H9 (cell line): ENCODE results near the gene KRT5. TPM values are rescaled to one million over a fixed set of nuclear protein-coding genes. Genes with fewer than 3 reads are reported as not detected.

Experiments
- DNase-seq: peaks from one replicate; pipeline ENCODE4 v3.0.0-alpha.2; 2017
- H2AFZ ChIP-seq: one replicate; pipeline ENCODE4 v1.6.1; 2013; ENCODE audit warnings: mild to moderate bottlenecking, low read length, control low read depth, moderate library complexity
- H2AK5ac ChIP-seq: 2 replicates; pipeline ENCODE4 v1.6.1; 2013; ENCODE audit warnings: low read length, control low read depth, mixed read lengths; ENCODE audit not compliant: insufficient read length
- H2BK120ac ChIP-seq: one replicate; pipeline ENCODE4 v1.6.1; 2013; ENCODE audit warnings: low read depth, mild to moderate bottlenecking, low read length, control low read depth, inconsistent platforms; ENCODE audit not compliant: poor library complexity, severe bottlenecking
- H2BK12ac ChIP-seq: 2 replicates; pipeline ENCODE4 v1.6.1; 2013; ENCODE audit warnings: low read length, control low read depth, mixed read lengths, low read depth; ENCODE audit not compliant: insufficient read length
- H2BK15ac ChIP-seq: 2 replicates; pipeline ENCODE4 v1.6.1; 2013; ENCODE audit warnings: low read depth, low read length, control low read depth
- H2BK20ac ChIP-seq: one replicate; pipeline ENCODE4 v1.6.1; 2013; ENCODE audit warnings: low read depth, mild to moderate bottlenecking, low read length, control low read depth, inconsistent platforms; ENCODE audit not compliant: poor library complexity, severe bottlenecking
- H2BK5ac ChIP-seq: 2 replicates; pipeline ENCODE4 v1.6.1; 2013; ENCODE audit warnings: low read length, control low read depth, mixed read lengths; ENCODE audit not compliant: insufficient read length
- H3K14ac ChIP-seq: 2 replicates; pipeline ENCODE4 v1.6.1; 2013; ENCODE audit warnings: low read length, control low read depth; ENCODE audit not compliant: insufficient read depth
- H3K18ac ChIP-seq: 2 replicates; pipeline ENCODE4 v1.6.1; 2013; ENCODE audit warnings: low read depth, mild to moderate bottlenecking, mixed read lengths, low read length, control low read depth; ENCODE audit not compliant: insufficient read length
- H3K23ac ChIP-seq: 2 replicates; pipeline ENCODE4 v1.6.1; 2013; ENCODE audit warnings: low read length, control low read depth, mixed read lengths, low read depth; ENCODE audit not compliant: insufficient read length
- H3K23me2 ChIP-seq: 2 replicates; pipeline ENCODE4 v1.6.1; 2013; ENCODE audit warnings: low read depth, mild to moderate bottlenecking, mixed read lengths, low read length, control low read depth; ENCODE audit not compliant: insufficient read length, poor library complexity, severe bottlenecking
- H3K27ac ChIP-seq: 2 replicates; pipeline ENCODE4 v1.5.1; 2013; ENCODE audit warnings: low read length, control low read depth, mixed read lengths, low read depth; ENCODE audit not compliant: insufficient read length
- H3K27me3 ChIP-seq: 2 replicates; pipeline ENCODE4 v1.6.1; 2013; ENCODE audit warnings: low read length, control low read depth, inconsistent platforms; ENCODE audit not compliant: insufficient read depth
- H3K4ac ChIP-seq: 2 replicates; pipeline ENCODE4 v1.6.1; 2013; ENCODE audit warnings: low read depth, mild to moderate bottlenecking, control low read depth, inconsistent platforms, low read length, moderate library complexity
- H3K4me1 ChIP-seq: 2 replicates; pipeline ENCODE4 v1.6.1; 2013; ENCODE audit warnings: low read length, control low read depth, inconsistent platforms; ENCODE audit not compliant: insufficient read depth
- H3K4me2 ChIP-seq: 2 replicates; pipeline ENCODE4 v1.6.1; 2013; ENCODE audit warnings: low read length, control low read depth, mixed read lengths; ENCODE audit not compliant: insufficient read length, insufficient read depth
- H3K56ac ChIP-seq: 2 replicates; pipeline ENCODE4 v1.6.1; 2013; ENCODE audit warnings: low read depth, mild to moderate bottlenecking, mixed read lengths, low read length, control low read depth; ENCODE audit not compliant: insufficient read length
- H3K79me1 ChIP-seq: 2 replicates; pipeline ENCODE4 v1.6.1; 2013; ENCODE audit warnings: low read depth, mild to moderate bottlenecking, moderate library complexity, low read length, control low read depth, inconsistent platforms; ENCODE audit not compliant: insufficient read depth, poor library complexity, severe bottlenecking
- H3K79me2 ChIP-seq: 2 replicates; pipeline ENCODE4 v1.6.1; 2013; ENCODE audit warnings: low read length, control low read depth, inconsistent platforms; ENCODE audit not compliant: insufficient read depth
- H3K9ac ChIP-seq: 2 replicates; pipeline ENCODE4 v1.6.1; 2013; ENCODE audit warnings: low read length, control low read depth, mixed read lengths; ENCODE audit not compliant: insufficient read length; ENCODE audit errors: extremely low read depth
- H3K9me3 ChIP-seq: one replicate; pipeline ENCODE4 v1.6.1; 2013; ENCODE audit warnings: low read depth, low read length, inconsistent platforms; ENCODE audit not compliant: control insufficient read depth
- H3T11ph ChIP-seq: one replicate; pipeline ENCODE4 v1.6.1; 2013; ENCODE audit warnings: mild to moderate bottlenecking, low read length, control low read depth, inconsistent platforms
- H4K20me1 ChIP-seq: one replicate; pipeline ENCODE4 v1.6.1; 2013; ENCODE audit not compliant: control insufficient read depth, insufficient read length, insufficient read depth
- H4K5ac ChIP-seq: 2 replicates; pipeline ENCODE4 v1.6.1; 2013; ENCODE audit warnings: low read depth, mild to moderate bottlenecking, mixed read lengths, low read length, control low read depth; ENCODE audit not compliant: insufficient read length
- H4K8ac ChIP-seq: replicated peaks from 2 replicates; pipeline ENCODE4 v1.6.1; 2013; ENCODE audit warnings: low read length, control low read depth, mixed read lengths, low read depth; ENCODE audit not compliant: insufficient read length
- H4K91ac ChIP-seq: 2 replicates; pipeline ENCODE4 v1.6.1; 2013; ENCODE audit warnings: low read depth, mild to moderate bottlenecking, moderate library complexity, mixed read lengths, low read length, control low read depth; ENCODE audit not compliant: insufficient read length
- H3K27ac Mint-ChIP-seq, 3 experiments: 2 replicates in 2 of 3; 3 replicates in 1 of 3; pipeline ENCODE4 v1.8.0; 2020 to 2021; ENCODE audit warnings: mixed read lengths in 3 of 3, mild to moderate bottlenecking in 1 of 3, moderate library complexity in 1 of 3
- H3K27me3 Mint-ChIP-seq: 2 replicates; pipeline ENCODE4 v1.8.0; 2021; ENCODE audit warnings: low read depth, mild to moderate bottlenecking, moderate library complexity, mixed read lengths
- H3K36me3 Mint-ChIP-seq, 3 experiments: 2 replicates in 2 of 3; 3 replicates in 1 of 3; pipeline ENCODE4 v1.8.0; 2020 to 2021; ENCODE audit warnings: low read depth in 3 of 3, mixed read lengths in 3 of 3; ENCODE audit not compliant: insufficient read depth in 1 of 3
- H3K4me1 Mint-ChIP-seq, 2 experiments: 2 replicates each; pipeline ENCODE4 v1.8.0; 2020; ENCODE audit warnings: mixed read lengths in 2 of 2
- H3K4me3 Mint-ChIP-seq, 2 experiments: 2 replicates in 1 of 2; 3 replicates in 1 of 2; pipeline ENCODE4 v1.8.0; 2020 to 2021; ENCODE audit warnings: mild to moderate bottlenecking in 2 of 2, mixed read lengths in 2 of 2, moderate library complexity in 1 of 2
- H3K9me3 Mint-ChIP-seq, 2 experiments: 2 replicates in 1 of 2; 3 replicates in 1 of 2; pipeline ENCODE4 v1.8.0; 2020; ENCODE audit warnings: mild to moderate bottlenecking in 2 of 2, mixed read lengths in 2 of 2, moderate library complexity in 1 of 2
- CTCF ChIP-seq: fragments of 200-600 bp; sonication (generic); conservative IDR thresholded peaks from 3 replicates; pipeline ENCODE4 v1.8.0; 2021; ENCODE audit warnings: antibody characterized with exemption, mild to moderate bottlenecking
- WGBS: extraction: QIAGEN DNeasy Blood & Tissue Kit; methylation state at CpG from one replicate; pipeline ENCODE4 v1.1.7; 2013; ENCODE audit warnings: missing lambda C conversion rate, low lambda C conversion rate, mixed read lengths; ENCODE audit not compliant: insufficient read length; ENCODE audit errors: extremely low coverage; 5-methylcytosine and 5-hydroxymethylcytosine counted together
- total RNA-seq: library from RNA; stranded (reverse); gene quantifications from 2 replicates; pipeline ENCODE4 v1.2.1, GENCODE V29; 2021

Gene KRT5
- total RNA-seq, 1 experiment from 2014 or later: not detected

DNA sequence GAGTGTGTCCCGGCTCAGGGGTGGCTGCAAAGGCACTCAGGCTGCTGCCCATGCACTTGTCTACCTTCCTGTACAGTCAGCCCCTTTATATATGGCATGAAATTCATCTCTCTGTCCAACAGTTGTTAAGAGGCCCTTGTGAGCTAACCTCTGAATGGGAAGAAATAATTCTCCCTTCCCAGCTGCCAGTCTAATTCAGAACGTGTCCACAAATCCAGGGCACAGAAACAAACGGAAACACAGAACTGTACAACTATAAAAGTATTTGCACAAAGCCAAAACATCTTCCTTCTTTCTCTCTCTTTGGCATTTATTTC lies 849 bp downstream of the KRT5 start:
- no peak overlapping the region for H4K91ac ChIP-seq
- H3K27me3 ChIP-seq: no peaks in the 10 kb centered on the region
- Mint-ChIP-seq H3K9me3 (no peaks in the 10 kb centered on the region; a peak in 1 of 5 replicates), H3K4me3 (no peak overlapping the region), H3K4me1 (peaks cover 15 to 20% of the 10 kb centered on the region in 2 experiments), H3K27ac (no peak overlapping the region), H3K27me3 (peaks cover 6% of the 10 kb centered on the region), H3K36me3 (no peaks in the 10 kb centered on the region)
- H3K27ac ChIP-seq: no peak overlapping the region
- H4K20me1 ChIP-seq: no peaks in the 10 kb centered on the region
- no peak overlapping the region for H2AFZ ChIP-seq
- H3K56ac ChIP-seq: no peak overlapping the region
- no peak overlapping the region for H3T11ph ChIP-seq
- H3K4me1 ChIP-seq: no peaks in the 10 kb centered on the region
- no peak overlapping the region for H3K4ac ChIP-seq
- no peak overlapping the region for H2BK120ac ChIP-seq
- no peak overlapping the region for H2BK5ac ChIP-seq
- no peaks in the 10 kb centered on the region for H3K79me1 ChIP-seq
- no peaks in the 10 kb centered on the region for H3K23me2 ChIP-seq
- no peak overlapping the region for H3K14ac ChIP-seq
- H3K23ac ChIP-seq: no peak overlapping the region
- H2BK12ac ChIP-seq: no peak overlapping the region
- DNase-seq: no peak
- H2BK20ac ChIP-seq: no peak overlapping the region
- no peak overlapping the region for H2BK15ac ChIP-seq
- H3K9ac ChIP-seq: no peak overlapping the region
- H2AK5ac ChIP-seq: no peak overlapping the region
- H3K18ac ChIP-seq: no peak overlapping the region
- no peaks in the 10 kb centered on the region for H3K79me2 ChIP-seq
- H4K5ac ChIP-seq: no peak overlapping the region
- H4K8ac ChIP-seq: no peak overlapping the region
- no peak overlapping the region for H3K4me2 ChIP-seq
- H3K9me3 ChIP-seq: no peaks in the 10 kb centered on the region
- no peak for TF ChIP-seq CTCF
- no CpG with 5 or more reads among the region's 3 CpGs for WGBS
